Stimulated activated naive CD8-positive, alpha-beta T cell treated with anti-CD3 and anti-CD28 coated beads, Interleukin-15, Interleukin-2, amounts not matched to agents 100 ng/mL and 50 ng/mL, for 24 hours (primary cell): ENCODE measurements around the gene PLEK2.
"Not testable (repeated sequence)": the region's sequence is repeated elsewhere in the genome, so short reads cannot be mapped to it uniquely, and the experiment has no call there.

Experiments
- H3K27ac Mint-ChIP-seq: one replicate; pipeline ENCODE4 v1.8.0; 2021; ENCODE audit warnings: mild to moderate bottlenecking, mixed read lengths
- H3K27me3 Mint-ChIP-seq: one replicate; pipeline ENCODE4 v1.8.0; 2021; ENCODE audit warnings: mixed read lengths
- H3K36me3 Mint-ChIP-seq: one replicate; pipeline ENCODE4 v1.8.0; 2021; ENCODE audit warnings: low read depth, mixed read lengths
- H3K4me1 Mint-ChIP-seq: one replicate; pipeline ENCODE4 v1.8.0; 2021; ENCODE audit warnings: low read depth, mixed read lengths
- H3K4me3 Mint-ChIP-seq: one replicate; pipeline ENCODE4 v1.8.0; 2021; ENCODE audit warnings: mild to moderate bottlenecking, mixed read lengths
- H3K9me3 Mint-ChIP-seq: one replicate; pipeline ENCODE4 v1.8.0; 2021; ENCODE audit warnings: mixed read lengths

Gene PLEK2

GRCh38 chr14:67418401-67419191, 6.6 kb upstream of the PLEK2 start:
- Mint-ChIP-seq H3K4me1 (peaks cover 16% of the 10 kb centered on the region), H3K9me3 (no peaks in the 10 kb centered on the region), H3K4me3 (no peak overlapping the region), H3K27me3 (peaks cover 5% of the 10 kb centered on the region), H3K36me3 (no peaks in the 10 kb centered on the region), H3K27ac (no peak overlapping the region)

DNA sequence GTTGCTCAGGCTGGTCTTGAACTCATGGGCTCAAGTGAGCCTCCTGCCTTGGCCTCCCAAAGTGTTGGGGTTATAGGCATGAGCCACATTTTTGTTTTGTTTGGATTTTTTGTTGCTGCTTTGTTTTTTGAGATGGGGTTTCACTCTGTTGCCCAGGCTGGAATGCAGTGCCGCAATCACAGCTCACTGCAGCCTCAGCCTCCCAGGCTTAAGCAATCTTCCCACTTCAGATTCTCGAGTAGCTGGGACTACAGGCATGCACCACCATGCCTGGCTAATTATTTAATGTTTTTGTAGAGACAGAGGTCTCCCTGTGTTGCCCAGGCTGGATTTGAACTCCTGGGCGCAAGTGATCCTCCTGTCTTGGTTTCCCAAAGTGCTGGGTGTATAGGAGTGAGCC, 5.7 kb upstream of the PLEK2 start:
- no peak overlapping the region for H3K4me3 Mint-ChIP-seq
- H3K27me3 Mint-ChIP-seq: no peaks in the 10 kb centered on the region
- peaks cover 17% of the 10 kb centered on the region for H3K4me1 Mint-ChIP-seq
- H3K9me3 Mint-ChIP-seq: no peaks in the 10 kb centered on the region
- H3K36me3 Mint-ChIP-seq: no peaks in the 10 kb centered on the region
- H3K27ac Mint-ChIP-seq: no peak overlapping the region

DNA sequence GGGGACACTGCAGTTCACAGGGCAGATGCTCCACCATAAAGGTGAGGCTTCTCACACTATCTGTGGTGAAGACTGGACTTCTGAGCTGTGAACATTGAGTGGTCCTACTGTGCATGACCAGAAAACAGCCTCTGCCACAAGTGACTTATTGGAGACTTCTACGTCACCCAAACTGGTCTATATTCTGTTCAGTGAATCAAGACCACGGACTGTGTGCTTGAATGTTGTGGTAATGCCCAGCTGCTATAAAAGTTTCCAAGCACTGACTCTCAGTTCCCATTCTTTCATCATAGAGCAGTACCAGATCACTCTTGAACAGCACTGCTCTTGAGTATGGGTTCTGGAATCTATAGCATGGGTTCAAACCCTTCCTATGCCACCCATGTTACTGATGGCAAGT, 4.8 kb upstream of the PLEK2 start:
- Mint-ChIP-seq H3K9me3 (no peaks in the 10 kb centered on the region), H3K27ac (no peak overlapping the region), H3K4me1 (peaks cover 21% of the 10 kb centered on the region), H3K27me3 (peaks cover 5% of the 10 kb centered on the region), H3K4me3 (no peak overlapping the region), H3K36me3 (no peaks in the 10 kb centered on the region)

- Mint-ChIP-seq H3K27me3 (peaks cover 8% of the 10 kb centered on the region), H3K4me3 (no peak overlapping the region), H3K9me3 (no peaks in the 10 kb centered on the region), H3K4me1 (peaks cover 21% of the 10 kb centered on the region), H3K27ac (no peak overlapping the region), H3K36me3 (no peaks in the 10 kb centered on the region)
Observed at GRCh38 chr14:67416085-67416484, 4.1 kb upstream of the PLEK2 start.

DNA sequence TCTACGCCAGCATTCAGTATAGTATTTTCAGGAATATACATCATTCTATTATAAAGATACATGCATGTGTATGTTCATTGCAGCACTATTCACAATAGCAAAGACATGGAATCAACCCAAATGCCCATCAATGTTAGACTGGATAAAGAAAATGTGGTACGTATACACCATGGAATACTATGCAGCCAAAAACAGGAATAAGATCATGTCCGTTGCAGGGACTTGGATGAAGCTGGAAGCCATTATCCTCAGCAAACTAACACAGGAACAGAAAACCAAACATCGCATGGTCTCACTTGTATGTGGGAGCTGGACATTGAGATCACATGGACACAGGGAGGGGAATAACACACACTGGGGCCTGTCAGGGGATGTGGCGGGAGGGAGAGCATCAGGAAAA, 3.6 kb upstream of the PLEK2 start:
- not testable (repeated sequence) for H3K36me3 Mint-ChIP-seq, H3K4me3 Mint-ChIP-seq, H3K27ac Mint-ChIP-seq, H3K9me3 Mint-ChIP-seq
- peaks cover 13% of the 10 kb centered on the region for H3K27me3 Mint-ChIP-seq
- H3K4me1 Mint-ChIP-seq: peaks cover 21% of the 10 kb centered on the region

GRCh38 chr14:67413806-67414769, 2.1 kb upstream of the PLEK2 start:
- Mint-ChIP-seq H3K9me3 (no peaks in the 10 kb centered on the region), H3K4me3 (no peak overlapping the region), H3K27me3 (peaks cover 16% of the 10 kb centered on the region), H3K36me3 (no peaks in the 10 kb centered on the region), H3K4me1 (peaks cover 21% of the 10 kb centered on the region), H3K27ac (no peak overlapping the region)

- H3K27ac Mint-ChIP-seq: no peak overlapping the region
- H3K36me3 Mint-ChIP-seq: no peaks in the 10 kb centered on the region
- H3K9me3 Mint-ChIP-seq: no peaks in the 10 kb centered on the region
- H3K27me3 Mint-ChIP-seq: peaks cover 16% of the 10 kb centered on the region
- peaks cover 17% of the 10 kb centered on the region for H3K4me1 Mint-ChIP-seq
- H3K4me3 Mint-ChIP-seq: no peak overlapping the region
Observed at GRCh38 chr14:67411370-67411769, 595 bp downstream of the PLEK2 start.

GRCh38 chr14:67410313-67410712, 1.7 kb downstream of the PLEK2 start:
- no peak overlapping the region for H3K27ac Mint-ChIP-seq
- H3K27me3 Mint-ChIP-seq: peaks cover 16% of the 10 kb centered on the region
- no peaks in the 10 kb centered on the region for H3K9me3 Mint-ChIP-seq
- H3K4me1 Mint-ChIP-seq: peaks cover 17% of the 10 kb centered on the region
- H3K4me3 Mint-ChIP-seq: no peak overlapping the region
- H3K36me3 Mint-ChIP-seq: no peaks in the 10 kb centered on the region

- Mint-ChIP-seq H3K4me1 (peaks cover 14% of the 10 kb centered on the region), H3K36me3 (no peaks in the 10 kb centered on the region), H3K4me3 (no peak overlapping the region), H3K9me3 (no peaks in the 10 kb centered on the region), H3K27ac (no peak overlapping the region), H3K27me3 (peaks cover 16% of the 10 kb centered on the region)
Observed at GRCh38 chr14:67409461-67409860, 2.5 kb downstream of the PLEK2 start.

GRCh38 chr14:67408122-67408801, 3.7 kb downstream of the PLEK2 start:
- not testable (repeated sequence) for H3K36me3 Mint-ChIP-seq

DNA sequence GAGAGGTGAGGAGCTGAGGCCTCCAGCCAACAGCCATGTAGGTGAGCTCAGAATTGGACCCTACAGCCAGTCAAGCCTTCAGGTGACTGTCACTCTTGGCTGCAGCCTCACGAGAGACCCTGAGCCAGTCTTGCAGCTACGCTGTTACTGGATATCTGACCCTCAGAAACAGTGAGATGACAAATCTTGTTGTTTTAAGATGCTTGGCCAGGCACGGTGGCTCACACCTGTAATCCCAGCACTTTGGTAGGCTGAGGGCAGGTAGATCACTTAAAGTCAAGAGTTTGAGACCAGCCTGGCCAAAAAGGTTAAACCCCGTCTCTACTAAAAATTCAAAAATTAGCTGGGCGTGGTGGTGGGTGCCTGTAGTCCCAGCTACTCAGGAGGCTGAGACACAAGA, 6.2 kb downstream of the PLEK2 start:
- no peak overlapping the region for H3K27ac Mint-ChIP-seq
- no peaks in the 10 kb centered on the region for H3K9me3 Mint-ChIP-seq
- peaks cover 4% of the 10 kb centered on the region for H3K27me3 Mint-ChIP-seq
- H3K36me3 Mint-ChIP-seq: no peaks in the 10 kb centered on the region
- H3K4me1 Mint-ChIP-seq: no peaks in the 10 kb centered on the region
- H3K4me3 Mint-ChIP-seq: no peak overlapping the region

More at GRCh38 chr14:67408122-67408801, 3.7 kb downstream of the PLEK2 start:
- H3K4me1 Mint-ChIP-seq, H3K4me3 Mint-ChIP-seq, H3K27ac Mint-ChIP-seq, H3K9me3 Mint-ChIP-seq: not testable (repeated sequence)
- peaks cover 16% of the 10 kb centered on the region for H3K27me3 Mint-ChIP-seq

GRCh38 chr14:67400434-67400833, 11.5 kb downstream of the PLEK2 start:
- H3K27me3 Mint-ChIP-seq: no peaks in the 10 kb centered on the region
- H3K27ac Mint-ChIP-seq: no peak overlapping the region
- no peaks in the 10 kb centered on the region for H3K4me1 Mint-ChIP-seq
- H3K4me3 Mint-ChIP-seq: no peak overlapping the region
- no peaks in the 10 kb centered on the region for H3K9me3 Mint-ChIP-seq
- H3K36me3 Mint-ChIP-seq: no peaks in the 10 kb centered on the region

DNA sequence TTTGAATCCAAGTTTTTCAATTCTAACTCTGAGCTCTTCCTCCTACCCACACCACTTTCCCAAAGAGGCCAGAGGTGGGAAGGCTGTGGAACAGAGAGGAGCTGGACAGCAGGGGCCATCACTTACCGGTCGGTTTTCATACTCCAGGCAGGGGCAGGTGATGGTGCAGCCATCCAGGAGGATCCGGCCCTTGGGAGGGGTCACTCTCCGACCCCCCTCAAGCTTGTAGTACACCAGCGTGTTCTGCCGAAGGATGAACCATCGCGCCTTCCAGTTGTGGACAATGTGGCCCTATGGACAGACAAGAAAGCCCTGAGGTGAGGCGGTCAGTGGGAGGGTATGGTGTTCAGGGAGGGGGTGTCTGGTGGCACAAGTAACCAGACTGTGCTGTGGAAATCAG, 14.4 kb downstream of the PLEK2 start:
- no peaks in the 10 kb centered on the region for H3K36me3 Mint-ChIP-seq
- no peaks in the 10 kb centered on the region for H3K27me3 Mint-ChIP-seq
- H3K27ac Mint-ChIP-seq: no peak overlapping the region
- no peaks in the 10 kb centered on the region for H3K9me3 Mint-ChIP-seq
- H3K4me3 Mint-ChIP-seq: no peak overlapping the region
- no peaks in the 10 kb centered on the region for H3K4me1 Mint-ChIP-seq

DNA sequence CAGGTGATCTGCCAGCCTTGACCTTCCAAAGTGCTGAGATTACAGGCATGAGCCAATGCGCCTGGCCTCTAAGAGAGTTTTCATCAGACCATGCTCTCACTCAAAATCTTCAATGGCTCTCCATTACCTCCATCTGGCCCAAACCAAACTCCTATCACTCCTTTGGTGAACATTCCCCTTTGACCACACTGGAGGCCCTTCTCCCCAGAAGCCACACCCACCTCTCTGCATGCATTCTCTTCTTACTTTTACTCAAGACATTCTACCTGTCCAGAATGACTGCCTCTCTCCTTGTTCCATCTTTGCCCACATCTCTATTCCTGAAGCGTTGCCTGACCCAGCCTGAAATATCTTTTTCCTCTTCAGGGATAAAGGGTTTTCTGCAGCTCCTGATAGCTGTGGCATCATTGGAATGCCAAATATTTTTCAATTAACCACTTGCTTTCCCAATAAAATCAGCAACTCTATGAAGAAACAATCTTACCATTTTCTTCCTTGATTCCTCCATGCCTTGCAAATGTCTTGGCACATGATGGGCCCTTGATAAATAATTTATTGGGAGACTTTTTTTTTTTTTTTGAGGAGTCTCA, 15.5 kb downstream of the PLEK2 start:
- Mint-ChIP-seq H3K27me3 (no peaks in the 10 kb centered on the region), H3K9me3 (no peaks in the 10 kb centered on the region), H3K27ac (no peak overlapping the region), H3K4me1 (no peaks in the 10 kb centered on the region), H3K4me3 (no peak overlapping the region), H3K36me3 (no peaks in the 10 kb centered on the region)

GRCh38 chr14:67395876-67396189, 16.1 kb downstream of the PLEK2 start:
- Mint-ChIP-seq H3K36me3 (no peaks in the 10 kb centered on the region), H3K4me3 (no peak overlapping the region), H3K27me3 (no peaks in the 10 kb centered on the region), H3K4me1 (no peaks in the 10 kb centered on the region), H3K27ac (no peak overlapping the region), H3K9me3 (no peaks in the 10 kb centered on the region)
